ENCODE measurements around the gene SPRR1A.

The SPRR1A gene

DNA sequence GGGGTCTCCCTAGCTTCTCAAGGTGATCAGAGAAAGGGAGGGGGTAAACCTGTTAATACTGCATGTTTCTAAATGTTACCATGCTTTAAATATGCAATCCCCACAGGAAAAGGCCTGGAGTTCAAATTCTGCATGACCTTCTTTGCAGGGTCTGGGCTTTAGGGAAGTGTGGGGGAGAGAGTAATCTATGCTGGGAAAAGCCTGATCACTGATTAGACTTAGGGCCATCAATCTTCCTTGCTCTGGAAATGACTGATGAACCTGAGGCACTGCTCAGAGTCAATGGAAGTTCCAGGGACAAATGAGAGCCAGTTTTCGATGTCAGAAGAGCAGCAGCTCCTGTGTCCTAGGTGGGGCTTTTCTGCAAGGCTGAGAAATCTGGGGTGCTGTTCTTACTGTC is 3.2 kb upstream of the SPRR1A start:
- no peak for DNase-seq (ENCODE audit: low read depth)
- TF ChIP-seq, protein P1, sequence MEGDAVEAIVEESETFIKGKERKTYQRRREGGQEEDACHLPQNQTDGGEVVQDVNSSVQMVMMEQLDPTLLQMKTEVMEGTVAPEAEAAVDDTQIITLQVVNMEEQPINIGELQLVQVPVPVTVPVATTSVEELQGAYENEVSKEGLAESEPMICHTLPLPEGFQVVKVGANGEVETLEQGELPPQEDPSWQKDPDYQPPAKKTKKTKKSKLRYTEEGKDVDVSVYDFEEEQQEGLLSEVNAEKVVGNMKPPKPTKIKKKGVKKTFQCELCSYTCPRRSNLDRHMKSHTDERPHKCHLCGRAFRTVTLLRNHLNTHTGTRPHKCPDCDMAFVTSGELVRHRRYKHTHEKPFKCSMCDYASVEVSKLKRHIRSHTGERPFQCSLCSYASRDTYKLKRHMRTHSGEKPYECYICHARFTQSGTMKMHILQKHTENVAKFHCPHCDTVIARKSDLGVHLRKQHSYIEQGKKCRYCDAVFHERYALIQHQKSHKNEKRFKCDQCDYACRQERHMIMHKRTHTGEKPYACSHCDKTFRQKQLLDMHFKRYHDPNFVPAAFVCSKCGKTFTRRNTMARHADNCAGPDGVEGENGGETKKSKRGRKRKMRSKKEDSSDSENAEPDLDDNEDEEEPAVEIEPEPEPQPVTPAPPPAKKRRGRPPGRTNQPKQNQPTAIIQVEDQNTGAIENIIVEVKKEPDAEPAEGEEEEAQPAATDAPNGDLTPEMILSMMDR (IDR thresholded peaks at IDR 0.05; ENCODE audit: control insufficient read depth, insufficient read depth, low read depth, low read length, missing control alignments), result no peak
- no peak overlapping the region for H3K4me3 ChIP-seq (ENCODE audit: control insufficient read depth, low read depth, low read length)

DNA sequence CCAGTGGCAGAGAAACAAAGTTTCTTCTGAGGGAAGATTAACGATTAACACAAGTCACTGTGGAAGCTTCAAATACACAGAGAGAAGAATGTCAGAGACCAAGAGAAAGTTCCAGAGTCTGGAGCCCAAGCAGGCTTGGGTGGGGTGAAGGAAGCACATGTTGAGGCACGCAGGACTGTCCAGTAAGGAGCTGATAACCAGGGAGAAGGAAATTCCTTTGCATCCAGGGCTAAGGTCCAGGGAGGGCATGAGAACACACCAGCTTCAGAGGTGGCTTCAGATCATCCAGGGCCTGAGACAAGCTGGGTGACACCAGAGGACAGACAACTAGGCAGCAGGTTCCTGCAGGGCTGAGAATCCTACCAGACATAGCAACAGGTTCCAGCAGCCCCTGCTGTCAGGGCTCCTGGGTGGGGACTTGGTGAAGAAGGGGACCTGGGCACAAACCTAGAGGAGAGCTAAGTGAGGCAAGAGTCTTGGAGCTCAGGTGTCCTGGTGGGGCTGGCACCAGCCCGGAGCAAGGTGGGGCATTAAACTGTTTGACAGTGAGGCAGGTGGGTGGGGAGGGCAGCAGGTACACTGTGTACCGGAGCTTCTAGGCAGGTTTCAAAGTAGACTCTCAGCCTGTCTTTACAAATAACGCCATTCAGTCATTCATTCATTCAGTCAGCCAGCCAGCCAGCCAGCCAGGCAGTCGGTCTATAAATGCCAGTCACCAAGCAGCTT is 2.6 kb upstream of the SPRR1A start:
- DNase-seq (ENCODE audit: low read depth), result no peak

DNA sequence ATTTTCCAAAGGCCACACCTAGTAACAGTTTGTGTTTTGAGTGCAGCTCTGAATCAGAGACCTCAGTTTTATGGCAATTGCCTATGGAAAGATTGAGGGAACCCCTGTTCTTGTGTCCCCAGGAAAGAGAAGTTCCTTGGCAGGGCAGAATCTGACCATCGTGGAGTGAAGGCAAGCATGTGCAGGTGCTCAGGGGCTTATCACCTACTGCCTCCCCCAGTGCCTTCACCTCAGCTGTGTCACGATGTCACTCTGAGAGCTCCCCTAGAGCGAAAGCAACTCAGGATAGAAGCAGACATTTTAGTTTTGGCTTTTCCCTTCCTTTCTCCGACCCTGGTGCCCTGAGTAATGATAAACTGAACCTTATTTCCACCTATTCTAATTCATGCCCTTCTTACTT is 1.8 kb upstream of the SPRR1A start:
- TF ChIP-seq, protein P1 (IDR thresholded peaks at IDR 0.05; ENCODE audit: control insufficient read depth, insufficient read depth, low read depth, low read length, missing control alignments), result no peak
- H3K4me3 ChIP-seq (ENCODE audit: control insufficient read depth, low read depth, low read length), result no peak overlapping the region
- DNase-seq (ENCODE audit: low read depth), result no peak

More for the DNA sequence above, 2.6 kb upstream of the SPRR1A start:
- TF ChIP-seq, protein P1 (IDR thresholded peaks at IDR 0.05; ENCODE audit: control insufficient read depth, insufficient read depth, low read depth, low read length, missing control alignments), result no peak
- H3K4me3 ChIP-seq (ENCODE audit: control insufficient read depth, low read depth, low read length), result no peak overlapping the region

DNA sequence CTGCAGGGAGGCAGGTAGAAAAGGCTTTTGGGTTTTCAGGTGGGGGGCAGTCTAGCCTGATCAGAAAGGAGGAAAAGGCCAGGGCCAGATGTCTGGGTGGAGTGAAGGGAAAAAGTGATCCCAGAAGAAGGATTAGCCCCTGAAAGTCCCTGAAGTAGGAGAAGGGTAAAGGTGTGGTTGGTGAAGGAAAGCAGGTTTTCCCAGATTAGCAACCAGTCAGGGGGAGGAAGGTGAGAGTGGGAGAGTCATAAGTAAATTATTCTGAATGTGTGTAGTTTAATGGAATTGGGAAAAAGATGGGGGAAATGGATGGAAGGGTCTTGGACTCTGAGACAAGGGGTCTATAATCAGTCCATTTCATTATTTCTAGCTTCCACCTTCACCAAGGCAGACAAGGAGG is 647 bp upstream of the SPRR1A start:
- H3K4me3 ChIP-seq (ENCODE audit: control insufficient read depth, low read depth, low read length), result no peak overlapping the region
- no peak for DNase-seq (ENCODE audit: low read depth)
- TF ChIP-seq, protein P1 (IDR thresholded peaks at IDR 0.05; ENCODE audit: control insufficient read depth, insufficient read depth, low read depth, low read length, missing control alignments), result no peak

DNA sequence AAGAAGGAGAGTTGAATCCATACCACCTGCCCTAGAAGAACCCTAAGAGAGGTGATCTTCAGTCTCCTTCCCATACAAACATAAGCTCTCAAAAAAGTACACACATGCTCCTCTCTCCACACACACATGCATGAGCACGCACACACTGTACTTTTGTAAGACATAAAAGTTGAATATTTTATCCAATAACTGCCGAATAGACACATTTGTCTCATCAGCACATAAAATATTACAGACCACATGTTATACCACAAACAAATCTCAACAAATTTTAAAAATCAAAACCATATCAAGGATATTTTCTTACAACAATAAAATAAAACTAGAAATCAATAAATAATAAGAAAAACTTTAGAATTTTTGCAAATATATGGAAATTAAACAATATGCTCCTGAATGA is 2.7 kb downstream of the SPRR1A start:
- TF ChIP-seq, protein P1 (IDR thresholded peaks at IDR 0.05; ENCODE audit: control insufficient read depth, insufficient read depth, low read depth, low read length, missing control alignments), result no peak
- no peak for DNase-seq (ENCODE audit: low read depth)

DNA sequence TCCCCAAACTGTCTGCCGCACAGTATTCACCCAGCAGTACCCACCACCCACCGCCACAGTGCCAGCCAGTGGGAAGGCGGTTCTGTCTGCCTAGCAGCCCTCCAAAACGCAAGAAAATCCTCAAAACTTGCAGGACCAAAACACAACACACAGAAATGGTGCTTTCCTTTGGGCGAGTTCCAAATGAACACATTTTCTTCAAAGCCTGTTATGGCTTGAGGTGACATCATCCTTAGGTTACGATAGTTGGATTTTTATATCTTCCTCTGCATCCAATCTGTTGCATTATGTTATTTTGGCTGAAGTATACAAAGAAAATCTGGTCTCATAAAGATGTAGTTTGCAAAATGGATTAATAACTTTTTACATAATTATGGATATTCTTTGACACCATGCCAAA is 9.3 kb downstream of the SPRR1A start:
- TF ChIP-seq, protein P1 (IDR thresholded peaks at IDR 0.05; ENCODE audit: control insufficient read depth, insufficient read depth, low read depth, low read length, missing control alignments), result no peak
- no peak for DNase-seq (ENCODE audit: low read depth)
- no peak overlapping the region for H3K4me3 ChIP-seq (ENCODE audit: control insufficient read depth, low read depth, low read length)

More for the DNA sequence above, 2.7 kb downstream of the SPRR1A start:
- H3K4me3 ChIP-seq (ENCODE audit: control insufficient read depth, low read depth, low read length), result no peak overlapping the region
